ENCODE results near the gene ANKIB1. TPM values are rescaled to one million over a fixed set of nuclear protein-coding genes. Genes with fewer than 3 reads are reported as not detected.
"Not testable (repeated sequence)": the region's sequence is repeated elsewhere in the genome, so short reads cannot be mapped to it uniquely, and the experiment has no call there.

Gene ANKIB1
- polyA plus RNA-seq, 1 experiment, result 35.0 TPM

DNA sequence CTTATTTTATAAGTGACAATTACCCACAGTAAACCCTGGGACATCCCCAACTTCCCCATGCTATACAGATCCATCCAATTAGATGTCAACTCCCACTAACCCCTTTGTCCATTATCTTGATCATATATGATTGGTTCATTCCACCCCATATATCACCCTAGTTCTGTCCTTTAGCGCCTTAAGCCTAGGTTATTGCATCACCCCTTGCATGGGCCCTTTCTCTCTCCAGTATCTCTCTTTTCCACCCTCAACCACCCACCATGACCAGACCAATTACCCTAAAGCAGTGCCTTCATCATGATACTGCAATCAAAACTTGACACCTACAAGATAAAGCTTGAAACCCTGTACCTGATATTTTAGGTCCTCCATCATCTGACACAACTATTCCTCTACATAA is 163.6 kb downstream of the ANKIB1 start:
- POLR2A ChIA-PET, result no interaction called here

GRCh38 chr7:92410162-92410561 is 164.4 kb downstream of the ANKIB1 start:
- H3K27me3 ChIP-seq (ENCODE audit: control insufficient read depth, insufficient read depth, low read length); POLR2A ChIA-PET; DNase-seq (ENCODE audit: low read depth); H3K4me3 ChIP-seq (ENCODE audit: low read depth, low read length); H3K36me3 ChIP-seq (ENCODE audit: control insufficient read depth, insufficient read depth, low read length): not testable (repeated sequence)
- CTCF ChIA-PET, result interaction anchor here (2.4 kb wide), 1 partner anchor 14 kb away, joined by 10 read pairs; no protein-coding TSS in a partner anchor

More for the DNA sequence above, 163.6 kb downstream of the ANKIB1 start:
- H3K27me3 ChIP-seq (ENCODE audit: control insufficient read depth, insufficient read depth, low read length), result peaks cover 4% of the 10 kb centered on the region
- TF ChIP-seq, protein P1, sequence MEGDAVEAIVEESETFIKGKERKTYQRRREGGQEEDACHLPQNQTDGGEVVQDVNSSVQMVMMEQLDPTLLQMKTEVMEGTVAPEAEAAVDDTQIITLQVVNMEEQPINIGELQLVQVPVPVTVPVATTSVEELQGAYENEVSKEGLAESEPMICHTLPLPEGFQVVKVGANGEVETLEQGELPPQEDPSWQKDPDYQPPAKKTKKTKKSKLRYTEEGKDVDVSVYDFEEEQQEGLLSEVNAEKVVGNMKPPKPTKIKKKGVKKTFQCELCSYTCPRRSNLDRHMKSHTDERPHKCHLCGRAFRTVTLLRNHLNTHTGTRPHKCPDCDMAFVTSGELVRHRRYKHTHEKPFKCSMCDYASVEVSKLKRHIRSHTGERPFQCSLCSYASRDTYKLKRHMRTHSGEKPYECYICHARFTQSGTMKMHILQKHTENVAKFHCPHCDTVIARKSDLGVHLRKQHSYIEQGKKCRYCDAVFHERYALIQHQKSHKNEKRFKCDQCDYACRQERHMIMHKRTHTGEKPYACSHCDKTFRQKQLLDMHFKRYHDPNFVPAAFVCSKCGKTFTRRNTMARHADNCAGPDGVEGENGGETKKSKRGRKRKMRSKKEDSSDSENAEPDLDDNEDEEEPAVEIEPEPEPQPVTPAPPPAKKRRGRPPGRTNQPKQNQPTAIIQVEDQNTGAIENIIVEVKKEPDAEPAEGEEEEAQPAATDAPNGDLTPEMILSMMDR (IDR thresholded peaks at IDR 0.05; ENCODE audit: insufficient read depth, low read depth, low read length), result no peak
- CTCF ChIA-PET, result interaction anchor here (1.4 to 2.4 kb wide), 2 partner anchors 15 to 16 kb away, joined by 3 to 10 read pairs; no protein-coding TSS in a partner anchor
- DNase-seq (ENCODE audit: low read depth), result no peak
- no peak overlapping the region for H3K4me3 ChIP-seq (ENCODE audit: low read depth, low read length)
- no peaks in the 10 kb centered on the region for H3K36me3 ChIP-seq (ENCODE audit: control insufficient read depth, insufficient read depth, low read length)

GRCh38 chr7:92412745-92413144 is 167.0 kb downstream of the ANKIB1 start:
- ChIA-PET CTCF (interaction anchor here (1.0 to 5.3 kb wide), 3 partner anchors 12 to 233 kb away, joined by 3 to 36 read pairs (median 10); partner anchors contain the start of genes GATAD1 and LRRD1), POLR2A (no interaction called here)
- TF ChIP-seq, protein P1 (IDR thresholded peaks at IDR 0.05; ENCODE audit: insufficient read depth, low read depth, low read length), result no peak
- H3K27me3 ChIP-seq (ENCODE audit: control insufficient read depth, insufficient read depth, low read length), result peaks cover 7% of the 10 kb centered on the region
- no peak overlapping the region for H3K4me3 ChIP-seq (ENCODE audit: low read depth, low read length)
- no peaks in the 10 kb centered on the region for H3K36me3 ChIP-seq (ENCODE audit: control insufficient read depth, insufficient read depth, low read length)
- no peak for DNase-seq (ENCODE audit: low read depth)

DNA sequence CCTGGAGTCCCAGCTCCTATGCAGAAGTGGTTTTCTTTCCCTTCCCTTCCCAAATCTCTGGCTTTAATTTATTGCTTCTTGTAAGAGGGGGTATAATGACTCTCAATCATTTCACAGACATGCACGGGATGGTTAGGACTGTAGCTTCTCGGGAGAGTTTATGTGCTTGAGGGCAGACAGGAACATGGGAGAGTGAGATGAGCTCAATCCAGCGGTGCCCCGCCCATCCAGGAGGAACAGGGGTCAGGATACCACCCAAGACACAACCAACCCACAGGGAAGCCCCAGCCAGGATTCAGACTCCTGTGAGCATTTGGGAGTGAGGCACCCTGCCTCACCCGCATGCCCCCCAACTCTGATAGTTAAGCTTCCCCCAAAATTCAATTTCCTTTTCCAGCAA is 167.8 kb downstream of the ANKIB1 start:
- CTCF ChIA-PET, result interaction anchor here (1.0 to 5.3 kb wide), 3 partner anchors 12 to 234 kb away, joined by 3 to 36 read pairs (median 10); partner anchors contain the start of genes GATAD1 and LRRD1
- TF ChIP-seq, protein P1 (IDR thresholded peaks at IDR 0.05; ENCODE audit: insufficient read depth, low read depth, low read length), result no peak
- peaks cover 7% of the 10 kb centered on the region for H3K27me3 ChIP-seq (ENCODE audit: control insufficient read depth, insufficient read depth, low read length)
- no peak for DNase-seq (ENCODE audit: low read depth)
- no peaks in the 10 kb centered on the region for H3K36me3 ChIP-seq (ENCODE audit: control insufficient read depth, insufficient read depth, low read length)
- POLR2A ChIA-PET, result no interaction called here
- H3K4me3 ChIP-seq (ENCODE audit: low read depth, low read length), result no peak overlapping the region

- TF ChIP-seq, protein P1 (IDR thresholded peaks at IDR 0.05; ENCODE audit: insufficient read depth, low read depth, low read length), result no peak
- no peaks in the 10 kb centered on the region for H3K36me3 ChIP-seq (ENCODE audit: control insufficient read depth, insufficient read depth, low read length)
- H3K27me3 ChIP-seq (ENCODE audit: control insufficient read depth, insufficient read depth, low read length), result peaks cover 7% of the 10 kb centered on the region
- POLR2A ChIA-PET, result no interaction called here
- no peak for DNase-seq (ENCODE audit: low read depth)
- CTCF ChIA-PET, result interaction anchor here (0.7 to 5.3 kb wide), 3 partner anchors 10 to 159 kb away, joined by 3 to 36 read pairs (median 20); partner anchors contain the start of gene GATAD1
- no peak overlapping the region for H3K4me3 ChIP-seq (ENCODE audit: low read depth, low read length)
Measured at GRCh38 chr7:92415225-92415624, 169.5 kb downstream of the ANKIB1 start.

DNA sequence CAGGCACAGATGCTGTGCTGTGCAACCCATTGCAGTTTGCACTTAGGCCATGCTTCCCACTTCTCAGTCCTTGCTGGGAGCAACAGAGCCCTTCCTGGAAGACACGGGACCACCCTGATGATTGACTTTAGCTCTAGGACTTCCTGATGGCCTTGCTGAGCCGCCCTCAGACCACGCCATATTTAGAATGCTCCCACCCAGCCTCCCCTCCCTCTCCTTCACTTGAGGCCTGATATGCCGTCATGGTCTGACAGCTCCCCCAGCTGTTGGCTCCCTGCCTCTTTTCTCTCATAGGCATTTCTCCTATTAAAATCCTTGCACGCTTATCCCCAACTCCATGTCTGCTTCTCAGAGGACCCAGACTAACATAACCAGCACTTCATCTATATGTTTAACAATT is 172.1 kb downstream of the ANKIB1 start:
- no peak overlapping the region for H3K4me3 ChIP-seq (ENCODE audit: low read depth, low read length)
- H3K27me3 ChIP-seq (ENCODE audit: control insufficient read depth, insufficient read depth, low read length), result peaks cover 6% of the 10 kb centered on the region
- ChIA-PET POLR2A (interaction anchor here (0.6 kb wide), 1 partner anchor 12 kb away, joined by 3 read pairs; no protein-coding TSS in a partner anchor), CTCF (interaction anchor here (4.6 kb wide), 1 partner anchor 30 kb away, joined by 20 read pairs; the partner anchor contains the start of gene GATAD1)
- DNase-seq (ENCODE audit: low read depth), result no peak
- TF ChIP-seq, protein P1 (IDR thresholded peaks at IDR 0.05; ENCODE audit: insufficient read depth, low read depth, low read length), result no peak
- H3K36me3 ChIP-seq (ENCODE audit: control insufficient read depth, insufficient read depth, low read length), result no peaks in the 10 kb centered on the region

Data from BJ (cell line).